AG10803 (cell line): ENCODE data around the gene CHMP2A.
A peak's percentile ranks its signal among the peaks of the same experiment; 100 is the strongest.

Experiments
- DNase-seq: peaks from one replicate; pipeline ENCODE4 v3.0.0; 2010; ENCODE audit warnings: low read depth
- H3K4me3 ChIP-seq: 2 replicates; pipeline ENCODE4 v1.5.1; 2011; ENCODE audit warnings: mild to moderate bottlenecking, low read length, control low read depth
- TF ChIP-seq, protein P1 (sequence below): conservative IDR thresholded peaks from 2 replicates; pipeline ENCODE4 v1.5.1; 2011; ENCODE audit warnings: mild to moderate bottlenecking, low read length, control low read depth, inconsistent platforms

Gene CHMP2A

DNA sequence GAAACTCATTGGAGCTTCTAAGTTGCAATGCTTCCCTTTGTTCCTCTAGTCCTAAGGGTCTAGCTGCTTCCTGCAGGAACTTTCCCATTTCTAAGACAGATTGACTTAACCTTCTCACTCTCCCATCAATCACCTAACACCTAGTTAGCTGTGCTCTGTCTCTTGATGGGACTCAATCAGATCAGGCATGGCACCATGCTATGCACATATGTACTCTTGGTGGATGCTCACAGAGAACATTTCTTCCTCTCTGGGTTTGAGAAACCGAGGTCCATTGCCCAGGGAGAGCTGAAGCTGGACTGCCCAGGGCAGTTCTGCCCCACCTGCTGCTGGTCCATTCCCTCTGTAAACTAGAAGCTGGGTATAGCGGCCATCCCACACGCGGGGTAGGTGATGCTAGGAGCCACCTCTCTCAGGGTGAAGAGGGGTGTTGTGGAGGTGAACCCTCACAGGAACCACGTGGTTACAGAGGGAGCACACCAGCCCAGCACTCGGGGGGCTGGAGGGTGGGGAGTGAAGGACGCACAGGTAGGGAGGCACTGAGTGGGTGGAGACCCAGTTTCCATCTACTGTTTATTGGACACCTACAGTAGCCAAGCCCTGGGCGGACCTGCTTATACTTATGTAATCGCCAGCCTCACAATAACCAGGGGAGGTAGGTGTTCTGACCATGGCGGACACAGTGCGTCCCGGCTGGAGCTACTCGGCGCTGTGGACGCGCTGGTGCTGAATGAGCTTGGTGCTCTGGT, 6.6 kb upstream of the CHMP2A start:
- DNase-seq = no peak
- peak overlapping the region; percentile 51 for H3K4me3 ChIP-seq
- TF ChIP-seq, protein P1, sequence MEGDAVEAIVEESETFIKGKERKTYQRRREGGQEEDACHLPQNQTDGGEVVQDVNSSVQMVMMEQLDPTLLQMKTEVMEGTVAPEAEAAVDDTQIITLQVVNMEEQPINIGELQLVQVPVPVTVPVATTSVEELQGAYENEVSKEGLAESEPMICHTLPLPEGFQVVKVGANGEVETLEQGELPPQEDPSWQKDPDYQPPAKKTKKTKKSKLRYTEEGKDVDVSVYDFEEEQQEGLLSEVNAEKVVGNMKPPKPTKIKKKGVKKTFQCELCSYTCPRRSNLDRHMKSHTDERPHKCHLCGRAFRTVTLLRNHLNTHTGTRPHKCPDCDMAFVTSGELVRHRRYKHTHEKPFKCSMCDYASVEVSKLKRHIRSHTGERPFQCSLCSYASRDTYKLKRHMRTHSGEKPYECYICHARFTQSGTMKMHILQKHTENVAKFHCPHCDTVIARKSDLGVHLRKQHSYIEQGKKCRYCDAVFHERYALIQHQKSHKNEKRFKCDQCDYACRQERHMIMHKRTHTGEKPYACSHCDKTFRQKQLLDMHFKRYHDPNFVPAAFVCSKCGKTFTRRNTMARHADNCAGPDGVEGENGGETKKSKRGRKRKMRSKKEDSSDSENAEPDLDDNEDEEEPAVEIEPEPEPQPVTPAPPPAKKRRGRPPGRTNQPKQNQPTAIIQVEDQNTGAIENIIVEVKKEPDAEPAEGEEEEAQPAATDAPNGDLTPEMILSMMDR = no peak

DNA sequence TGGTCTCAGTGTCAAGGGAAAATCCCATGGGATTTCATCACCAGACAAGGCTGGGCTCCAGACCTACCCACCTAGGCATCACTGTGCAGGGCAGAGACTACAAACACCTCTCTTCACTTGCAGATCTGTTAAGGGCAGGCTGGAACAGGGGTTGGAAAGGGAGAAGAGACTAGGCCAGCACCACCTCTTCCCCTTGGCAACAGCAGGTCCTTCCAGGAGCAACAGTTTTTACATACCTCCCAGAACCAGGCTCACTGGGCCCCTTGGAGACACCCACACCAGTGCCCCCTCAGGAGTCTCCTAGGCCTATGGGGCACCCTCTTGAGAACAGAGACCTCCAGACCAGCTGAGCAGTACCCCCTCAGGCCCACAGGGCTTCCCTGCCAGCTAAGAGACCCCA, 6.0 kb upstream of the CHMP2A start:
- DNase-seq = no peak
- no peak overlapping the region for H3K4me3 ChIP-seq
- TF ChIP-seq, protein P1 = no peak

DNA sequence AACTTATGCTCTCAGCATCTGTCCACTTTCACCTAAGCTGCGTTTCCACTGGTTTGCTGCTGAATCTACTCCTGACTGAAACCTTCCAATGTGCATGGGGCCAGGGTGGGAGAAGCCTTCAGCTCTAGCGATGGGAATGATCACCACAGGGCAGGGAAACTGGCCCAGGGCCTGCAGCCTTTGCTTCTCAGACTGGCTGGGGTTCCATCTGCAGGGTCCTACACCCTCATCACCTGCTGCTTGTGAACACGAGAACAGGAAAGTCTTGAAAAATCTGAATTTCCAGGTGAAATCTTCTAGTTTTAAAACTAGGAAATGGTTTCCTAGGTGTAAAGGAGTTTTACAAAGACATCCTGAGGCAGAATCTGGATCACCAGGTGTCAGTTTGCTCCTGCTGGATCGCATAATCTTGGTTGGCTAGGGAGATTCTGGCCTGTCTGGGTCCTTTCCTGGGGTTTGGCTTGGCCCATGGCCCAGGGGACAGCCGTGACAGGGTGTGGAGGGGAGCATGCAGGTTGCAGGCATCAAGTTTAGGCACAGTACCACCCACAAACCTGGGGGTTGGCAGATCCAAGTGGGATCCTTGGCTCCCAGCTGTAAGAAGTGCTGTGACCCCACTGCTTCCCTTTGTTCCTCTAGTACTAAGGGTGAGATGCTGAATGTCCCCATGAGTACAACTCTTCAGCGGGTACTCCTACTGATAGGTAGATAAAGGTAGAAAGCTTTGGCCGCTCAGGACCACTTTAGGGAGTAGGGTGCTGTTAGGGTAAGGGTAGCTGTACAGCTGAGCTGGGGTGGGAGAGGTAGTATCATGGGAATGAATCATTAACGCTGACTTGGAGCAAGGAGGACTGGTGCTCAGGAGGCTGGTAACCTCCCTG, 5.3 kb upstream of the CHMP2A start:
- H3K4me3 ChIP-seq = peak overlapping the region; percentile 95
- TF ChIP-seq, protein P1 = no peak
- no peak for DNase-seq

DNA sequence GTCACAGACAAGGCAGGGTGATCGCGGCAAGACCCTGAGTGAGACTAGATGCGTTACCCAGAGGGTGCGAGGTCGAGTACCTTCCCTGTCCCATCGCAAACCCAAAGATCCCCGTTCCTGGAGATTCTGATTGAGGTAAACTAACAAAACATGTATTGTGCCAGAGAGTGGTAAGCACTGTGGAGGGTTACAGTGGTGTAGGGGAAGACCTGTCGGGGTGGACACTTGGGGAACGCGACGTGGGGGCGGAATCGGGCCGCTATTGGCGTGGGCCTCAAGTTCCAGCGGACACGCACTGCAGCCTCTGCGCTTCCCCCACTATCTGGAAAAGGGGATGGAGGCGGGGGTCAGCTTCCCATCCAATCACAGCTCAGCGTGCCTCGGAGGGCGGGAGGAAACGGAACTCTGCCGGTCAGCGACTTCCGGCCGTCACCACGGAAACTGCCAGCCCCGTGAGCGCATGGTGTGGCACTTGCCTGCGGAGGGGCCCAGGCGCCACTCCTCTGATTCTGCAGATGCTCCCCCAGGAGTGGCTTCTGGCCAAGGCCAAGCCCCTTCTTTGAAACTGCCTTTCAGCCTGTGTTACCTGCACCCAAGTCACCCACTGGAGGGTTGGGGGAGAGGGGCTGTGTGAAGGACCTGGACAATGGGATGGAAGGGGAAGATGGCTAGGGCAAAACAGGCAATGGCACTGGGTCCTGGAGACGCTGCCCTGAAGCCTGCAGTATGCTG, 4.5 kb upstream of the CHMP2A start:
- peak; percentile 92 for DNase-seq
- TF ChIP-seq, protein P1 = no peak
- H3K4me3 ChIP-seq = peak overlapping the region; percentile 95

DNA sequence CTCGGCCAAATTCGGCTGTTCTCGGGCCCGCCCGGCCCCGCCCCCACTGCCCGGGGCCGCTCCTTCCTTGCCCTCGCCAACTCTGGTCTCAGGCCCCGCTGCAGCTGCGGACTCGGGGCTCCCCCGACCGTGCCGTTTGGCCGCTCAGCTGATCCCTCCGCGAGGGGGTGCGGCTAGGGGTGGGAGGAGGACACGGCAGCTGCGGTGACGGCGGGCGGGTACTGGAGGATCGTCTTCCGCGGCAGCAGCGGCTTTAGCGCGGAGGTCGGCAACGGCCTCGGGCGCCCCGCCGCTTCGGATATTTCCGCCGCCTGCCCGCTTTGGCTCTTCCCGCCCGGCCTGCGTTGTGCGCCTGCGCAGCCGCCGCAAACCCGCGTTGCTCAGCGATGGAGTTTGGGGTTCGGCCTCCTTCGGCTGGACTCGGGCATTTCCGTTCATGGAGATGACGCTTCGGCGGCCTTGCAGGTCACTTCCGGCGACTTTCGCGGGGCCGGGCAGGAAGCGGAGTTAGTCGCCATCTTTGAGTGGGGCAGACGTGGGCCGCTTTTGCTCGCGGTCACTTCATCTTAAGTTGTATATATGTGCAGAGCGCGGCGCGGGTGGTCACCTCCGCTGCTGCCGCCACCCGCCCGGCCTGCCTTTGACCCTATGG, 3.8 kb upstream of the CHMP2A start:
- DNase-seq = peak; percentile 98
- TF ChIP-seq, protein P1 = no peak
- H3K4me3 ChIP-seq = peak overlapping the region; percentile 95

DNA sequence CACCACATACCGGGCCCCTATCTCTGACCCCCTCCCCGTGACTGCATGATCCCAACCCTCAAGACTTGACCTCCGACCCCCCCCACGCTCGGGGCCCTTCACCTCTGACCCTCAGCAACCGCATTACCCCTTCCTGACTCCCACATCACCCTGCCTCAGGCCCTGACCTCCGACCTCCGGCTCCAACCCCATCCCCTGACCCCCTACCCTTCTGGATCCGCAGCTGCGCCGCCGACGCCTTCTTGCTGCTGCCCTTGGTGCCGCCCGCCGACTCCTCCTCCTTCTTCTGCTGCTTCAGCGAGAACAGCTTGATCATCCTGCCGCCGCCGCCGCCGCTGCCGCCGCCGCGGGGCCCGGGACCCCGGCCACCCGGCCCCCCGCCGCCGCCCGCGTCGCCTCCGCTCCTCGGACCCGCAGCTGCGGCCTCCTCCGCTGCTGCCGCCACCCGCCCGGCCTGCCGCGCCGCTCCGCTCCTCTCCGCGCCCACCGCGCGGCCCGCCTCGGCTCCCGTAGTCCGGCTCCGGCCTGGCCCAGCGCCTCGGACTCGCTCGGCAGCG, 3.2 kb upstream of the CHMP2A start, which contains the start of gene UBE2M:
TSS of gene UBE2M (minus strand) at position 546 of the 557 bp plus-strand sequence. CDS start at position 316, 230 bp downstream.
- peak; percentile 51 for DNase-seq
- peak within 1 kb of the TSS; percentile 95 for H3K4me3 ChIP-seq
- TF ChIP-seq, protein P1 = no peak
